Liver (tissue), 9 donors: ENCODE data around the gene GADD45GIP1. TPM values are rescaled to one million over a fixed set of nuclear protein-coding genes. Genes with fewer than 3 reads are reported as not detected.

Experiments
- DNase-seq: peaks from one replicate; pipeline ENCODE4 v3.0.0-alpha.2; 2017; ENCODE audit warnings: low spot score
- H3K27ac ChIP-seq, 2 donors: one replicate each; pipeline ENCODE4 v1.7.0; 2013; ENCODE audit warnings: inconsistent platforms in 2 of 2, low read length in 2 of 2, control low read depth in 1 of 2, low read depth in 1 of 2, mild to moderate bottlenecking in 1 of 2
- H3K27me3 ChIP-seq, 4 donors: one replicate each; pipeline versions ENCODE4 v1.6.1 to v1.7.0; 2013; ENCODE audit warnings: low read length in 3 of 4, inconsistent platforms in 1 of 4, mild to moderate bottlenecking in 1 of 4, moderate library complexity in 1 of 4; ENCODE audit not compliant: control insufficient read depth in 4 of 4, insufficient read depth in 4 of 4
- H3K36me3 ChIP-seq, 4 donors: one replicate each; pipeline versions ENCODE4 v1.6.1 to v1.7.0; 2013; ENCODE audit warnings: low read length in 3 of 4, mild to moderate bottlenecking in 3 of 4, low read depth in 1 of 4, moderate library complexity in 1 of 4; ENCODE audit not compliant: control insufficient read depth in 4 of 4, insufficient read depth in 3 of 4
- H3K4me1 ChIP-seq, 4 donors: one replicate each; pipeline versions ENCODE4 v1.6.1 to v1.7.0; 2013; ENCODE audit warnings: low read length in 3 of 4, mild to moderate bottlenecking in 3 of 4, moderate library complexity in 1 of 4; ENCODE audit not compliant: control insufficient read depth in 4 of 4, insufficient read depth in 4 of 4
- H3K4me3 ChIP-seq, 3 donors: one replicate each; pipeline versions ENCODE4 v1.6.1 to v1.7.0; 2013; ENCODE audit warnings: low read length in 3 of 3, control low read depth in 1 of 3, low read depth in 1 of 3, mild to moderate bottlenecking in 1 of 3
- H3K9ac ChIP-seq, 2 donors: one replicate each; pipeline ENCODE4 v1.7.0; 2013; ENCODE audit warnings: low read length in 2 of 2, mild to moderate bottlenecking in 2 of 2, moderate library complexity in 2 of 2, control low read depth in 1 of 2, low read depth in 1 of 2
- H3K9me3 ChIP-seq, 4 donors: one replicate each; pipeline versions ENCODE4 v1.6.1 to v1.7.0; 2013; ENCODE audit warnings: low read length in 3 of 4; ENCODE audit not compliant: control insufficient read depth in 4 of 4
- ATF3 ChIP-seq: IDR thresholded peaks from 2 replicates; pipeline ENCODE4 v1.6.1; 2016; ENCODE audit warnings: antibody characterized with exemption
- EGR1 ChIP-seq, 2 donors: IDR thresholded peaks; 2 replicates each; pipeline ENCODE4 v1.6.1; 2016 to 2018; ENCODE audit warnings: antibody characterized with exemption in 2 of 2, low read depth in 2 of 2
- FOXA1 ChIP-seq: IDR thresholded peaks from 2 replicates; pipeline ENCODE4 v1.6.1; 2016; ENCODE audit warnings: antibody characterized with exemption
- FOXA2 ChIP-seq: IDR thresholded peaks from 2 replicates; pipeline ENCODE4 v1.6.1; 2016; ENCODE audit warnings: antibody characterized with exemption
- GABPA ChIP-seq, 2 donors: IDR thresholded peaks in 1 of 2; conservative IDR thresholded peaks in 1 of 2; 2 replicates each; pipeline ENCODE4 v1.6.1; 2016; ENCODE audit warnings: antibody characterized with exemption in 2 of 2, mild to moderate bottlenecking in 1 of 2, moderate library complexity in 1 of 2
- HNF4A ChIP-seq, 2 donors: conservative IDR thresholded peaks; 2 replicates each; pipeline ENCODE4 v1.6.1; 2016; ENCODE audit warnings: antibody characterized with exemption in 2 of 2, mild to moderate bottlenecking in 2 of 2
- HNF4G ChIP-seq: IDR thresholded peaks from 2 replicates; pipeline ENCODE4 v1.6.1; 2016; ENCODE audit warnings: antibody characterized with exemption
- JUND ChIP-seq, 2 donors: IDR thresholded peaks; 2 replicates each; pipeline ENCODE4 v1.6.1; 2016; ENCODE audit warnings: antibody characterized with exemption in 2 of 2
- MAX ChIP-seq: IDR thresholded peaks from 2 replicates; pipeline ENCODE4 v1.6.1; 2016; ENCODE audit warnings: antibody characterized with exemption
- NR2F2 ChIP-seq: IDR thresholded peaks from 2 replicates; pipeline ENCODE4 v1.6.1; 2016; ENCODE audit warnings: antibody characterized with exemption
- RAD21 ChIP-seq, 2 donors: IDR thresholded peaks; 2 replicates each; pipeline ENCODE4 v1.6.1; 2016; ENCODE audit warnings: antibody characterized with exemption in 2 of 2, mild to moderate bottlenecking in 2 of 2
- RXRA ChIP-seq, 2 donors: IDR thresholded peaks; 2 replicates each; pipeline ENCODE4 v1.6.1; 2017 to 2018; ENCODE audit warnings: antibody characterized with exemption in 2 of 2, mild to moderate bottlenecking in 1 of 2
- SP1 ChIP-seq: IDR thresholded peaks from 2 replicates; pipeline ENCODE4 v1.6.1; 2018; ENCODE audit warnings: antibody characterized with exemption, mild to moderate bottlenecking
- TAF1 ChIP-seq: conservative IDR thresholded peaks from 2 replicates; pipeline ENCODE4 v1.6.1; 2016; ENCODE audit warnings: antibody characterized with exemption, mild to moderate bottlenecking
- YY1 ChIP-seq: IDR thresholded peaks from 2 replicates; pipeline ENCODE4 v1.6.1; 2016; ENCODE audit warnings: antibody characterized with exemption, mild to moderate bottlenecking
- WGBS: extraction: QIAGEN DNeasy Blood & Tissue Kit; methylation state at CpG from one replicate; pipeline ENCODE4 v1.1.7; 2013; 5-methylcytosine and 5-hydroxymethylcytosine counted together
- polyA plus RNA-seq, 2 donors: library from polyadenylated mRNA; stranded (reverse) in 1 of 2; unstranded in 1 of 2; fragments of 200-250 nt in 1 of 2; fragments of >200 nt in 1 of 2; fragmentation: Nextera tagmentation in 1 of 2; extraction: Ambion mirVana in 1 of 2; gene quantifications; one replicate each; pipeline versions ENCODE4 v1.2.1 to v1.2.3, GENCODE V29; 2013 to 2015
- total RNA-seq, 2 donors: library from RNA; depleted of rRNA; stranded (reverse); fragments of >200 nt; gene quantifications; one replicate each; pipeline ENCODE4 v1.2.3, GENCODE V29; 2014
- TF ChIP-seq, protein P1 (sequence below): IDR thresholded peaks from 2 replicates; pipeline ENCODE4 v1.6.1; 2016; ENCODE audit warnings: antibody characterized with exemption
- TF ChIP-seq, protein P2 (sequence below): IDR thresholded peaks from 2 replicates; pipeline ENCODE4 v1.6.1; 2016; ENCODE audit warnings: antibody characterized with exemption, mild to moderate bottlenecking
- TF ChIP-seq, protein P3 (sequence below): fragments of 150-350 bp; IDR thresholded peaks from 2 replicates; pipeline ENCODE4 v1.5.1; 2017; ENCODE audit warnings: improper control_type of control experiment, low read depth, low read length; ENCODE audit not compliant: missing input control
- donor health status: healthy.
- donor health status: healthy.
- donor health status: healthy.
- donor health status: healthy.
- donor health status: healthy.

The GADD45GIP1 gene
- total and polyA plus RNA-seq, 4 donors, result 8.4 to 54.2 (median 22.9) TPM

DNA sequence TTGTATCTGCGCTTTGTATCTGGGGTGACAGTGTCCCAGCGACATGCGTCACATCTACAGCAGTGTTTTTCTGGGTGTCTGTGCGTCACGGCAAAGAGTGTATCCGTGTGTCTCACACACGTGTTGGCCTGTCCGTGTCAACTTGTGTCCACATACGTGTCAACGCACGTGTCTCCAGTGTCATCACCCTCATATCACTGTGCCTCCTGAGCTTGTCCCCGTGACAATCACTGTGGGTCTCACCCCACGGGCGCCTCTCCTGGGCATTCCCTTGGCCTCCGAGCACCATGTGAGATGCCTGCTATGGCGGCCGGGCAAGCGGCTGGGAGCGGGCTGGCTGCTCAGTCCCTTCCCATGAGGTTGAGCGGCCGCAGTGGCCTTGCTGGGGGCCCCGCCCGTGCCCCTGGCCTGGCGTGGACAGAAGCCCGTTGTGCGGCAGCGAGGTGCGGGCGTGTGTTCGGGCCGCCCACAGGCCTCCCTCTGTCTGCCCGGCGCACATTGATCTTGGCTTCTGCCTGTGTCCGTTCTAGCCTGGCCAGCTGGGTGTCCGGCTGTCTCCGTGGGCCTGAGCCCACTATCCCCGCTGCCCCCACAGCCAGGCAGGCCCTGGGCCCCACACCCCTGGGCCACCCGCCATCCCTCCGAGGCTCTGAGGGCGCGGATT, 44.6 kb upstream of the GADD45GIP1 start:
- Histone ChIP-seq H3K4me1 (peaks cover 11 to 50% (median 25%) of the 10 kb centered on the region in 4 donors), H3K27ac (peak overlapping the region; percentile 50 to 63), H3K36me3 (peaks cover 0 to 3% (median 0%) of the 10 kb centered on the region in 4 donors), H3K4me3 (peak overlapping the region in 1 of 3 donors; percentile 33), H3K27me3 (no peaks in the 10 kb centered on the region), H3K9me3 (no peaks in the 10 kb centered on the region), H3K9ac (no peak overlapping the region)
- TF ChIP-seq, protein P1, sequence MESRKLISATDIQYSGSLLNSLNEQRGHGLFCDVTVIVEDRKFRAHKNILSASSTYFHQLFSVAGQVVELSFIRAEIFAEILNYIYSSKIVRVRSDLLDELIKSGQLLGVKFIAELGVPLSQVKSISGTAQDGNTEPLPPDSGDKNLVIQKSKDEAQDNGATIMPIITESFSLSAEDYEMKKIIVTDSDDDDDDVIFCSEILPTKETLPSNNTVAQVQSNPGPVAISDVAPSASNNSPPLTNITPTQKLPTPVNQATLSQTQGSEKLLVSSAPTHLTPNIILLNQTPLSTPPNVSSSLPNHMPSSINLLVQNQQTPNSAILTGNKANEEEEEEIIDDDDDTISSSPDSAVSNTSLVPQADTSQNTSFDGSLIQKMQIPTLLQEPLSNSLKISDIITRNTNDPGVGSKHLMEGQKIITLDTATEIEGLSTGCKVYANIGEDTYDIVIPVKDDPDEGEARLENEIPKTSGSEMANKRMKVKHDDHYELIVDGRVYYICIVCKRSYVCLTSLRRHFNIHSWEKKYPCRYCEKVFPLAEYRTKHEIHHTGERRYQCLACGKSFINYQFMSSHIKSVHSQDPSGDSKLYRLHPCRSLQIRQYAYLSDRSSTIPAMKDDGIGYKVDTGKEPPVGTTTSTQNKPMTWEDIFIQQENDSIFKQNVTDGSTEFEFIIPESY, result no peak
- TF ChIP-seq HNF4G, result no peak
- TF ChIP-seq EGR1 (IDR thresholded peaks at IDR 0.05; ENCODE audit: low read depth in 2 of 2), result no peak
- no peak for TF ChIP-seq MAX
- no peak for TF ChIP-seq NR2F2
- no peak for TF ChIP-seq SP1
- TF ChIP-seq HNF4A (conservative IDR thresholded peaks at IDR 0.05), result no peak
- TF ChIP-seq FOXA1, result no peak
- TF ChIP-seq ATF3, result no peak
- no peak for TF ChIP-seq RAD21 (IDR thresholded peaks at IDR 0.05)
- DNase-seq, result no peak
- WGBS, result 52% methylated on average over 41 of the region's 41 CpGs

- DNase-seq, result no peak
- Histone ChIP-seq H3K27me3 (no peaks in the 10 kb centered on the region), H3K4me1 (peaks cover 9 to 47% (median 23%) of the 10 kb centered on the region in 4 donors), H3K36me3 (peaks cover 0 to 3% (median 0%) of the 10 kb centered on the region in 4 donors), H3K9ac (no peak overlapping the region), H3K9me3 (no peaks in the 10 kb centered on the region), H3K4me3 (no peak overlapping the region), H3K27ac (no peak overlapping the region)
- TF ChIP-seq, protein P2, sequence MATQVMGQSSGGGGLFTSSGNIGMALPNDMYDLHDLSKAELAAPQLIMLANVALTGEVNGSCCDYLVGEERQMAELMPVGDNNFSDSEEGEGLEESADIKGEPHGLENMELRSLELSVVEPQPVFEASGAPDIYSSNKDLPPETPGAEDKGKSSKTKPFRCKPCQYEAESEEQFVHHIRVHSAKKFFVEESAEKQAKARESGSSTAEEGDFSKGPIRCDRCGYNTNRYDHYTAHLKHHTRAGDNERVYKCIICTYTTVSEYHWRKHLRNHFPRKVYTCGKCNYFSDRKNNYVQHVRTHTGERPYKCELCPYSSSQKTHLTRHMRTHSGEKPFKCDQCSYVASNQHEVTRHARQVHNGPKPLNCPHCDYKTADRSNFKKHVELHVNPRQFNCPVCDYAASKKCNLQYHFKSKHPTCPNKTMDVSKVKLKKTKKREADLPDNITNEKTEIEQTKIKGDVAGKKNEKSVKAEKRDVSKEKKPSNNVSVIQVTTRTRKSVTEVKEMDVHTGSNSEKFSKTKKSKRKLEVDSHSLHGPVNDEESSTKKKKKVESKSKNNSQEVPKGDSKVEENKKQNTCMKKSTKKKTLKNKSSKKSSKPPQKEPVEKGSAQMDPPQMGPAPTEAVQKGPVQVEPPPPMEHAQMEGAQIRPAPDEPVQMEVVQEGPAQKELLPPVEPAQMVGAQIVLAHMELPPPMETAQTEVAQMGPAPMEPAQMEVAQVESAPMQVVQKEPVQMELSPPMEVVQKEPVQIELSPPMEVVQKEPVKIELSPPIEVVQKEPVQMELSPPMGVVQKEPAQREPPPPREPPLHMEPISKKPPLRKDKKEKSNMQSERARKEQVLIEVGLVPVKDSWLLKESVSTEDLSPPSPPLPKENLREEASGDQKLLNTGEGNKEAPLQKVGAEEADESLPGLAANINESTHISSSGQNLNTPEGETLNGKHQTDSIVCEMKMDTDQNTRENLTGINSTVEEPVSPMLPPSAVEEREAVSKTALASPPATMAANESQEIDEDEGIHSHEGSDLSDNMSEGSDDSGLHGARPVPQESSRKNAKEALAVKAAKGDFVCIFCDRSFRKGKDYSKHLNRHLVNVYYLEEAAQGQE, result no peak
- TF ChIP-seq FOXA2 (no peak), TAF1 (no peak), SP1 (no peak), RAD21 (IDR thresholded peaks at IDR 0.05) (no peak), NR2F2 (no peak), ATF3 (no peak), GABPA (IDR thresholded peaks at IDR 0.05 in 1 of 2, conservative IDR thresholded peaks at IDR 0.05 in 1 of 2) (no peak), EGR1 (IDR thresholded peaks at IDR 0.05; ENCODE audit: low read depth in 2 of 2) (no peak), JUND (IDR thresholded peaks at IDR 0.05) (no peak), MAX (no peak), FOXA1 (no peak), HNF4A (conservative IDR thresholded peaks at IDR 0.05) (no peak), HNF4G (no peak), YY1 (no peak), RXRA (IDR thresholded peaks at IDR 0.05) (no peak)
- TF ChIP-seq, protein P3, sequence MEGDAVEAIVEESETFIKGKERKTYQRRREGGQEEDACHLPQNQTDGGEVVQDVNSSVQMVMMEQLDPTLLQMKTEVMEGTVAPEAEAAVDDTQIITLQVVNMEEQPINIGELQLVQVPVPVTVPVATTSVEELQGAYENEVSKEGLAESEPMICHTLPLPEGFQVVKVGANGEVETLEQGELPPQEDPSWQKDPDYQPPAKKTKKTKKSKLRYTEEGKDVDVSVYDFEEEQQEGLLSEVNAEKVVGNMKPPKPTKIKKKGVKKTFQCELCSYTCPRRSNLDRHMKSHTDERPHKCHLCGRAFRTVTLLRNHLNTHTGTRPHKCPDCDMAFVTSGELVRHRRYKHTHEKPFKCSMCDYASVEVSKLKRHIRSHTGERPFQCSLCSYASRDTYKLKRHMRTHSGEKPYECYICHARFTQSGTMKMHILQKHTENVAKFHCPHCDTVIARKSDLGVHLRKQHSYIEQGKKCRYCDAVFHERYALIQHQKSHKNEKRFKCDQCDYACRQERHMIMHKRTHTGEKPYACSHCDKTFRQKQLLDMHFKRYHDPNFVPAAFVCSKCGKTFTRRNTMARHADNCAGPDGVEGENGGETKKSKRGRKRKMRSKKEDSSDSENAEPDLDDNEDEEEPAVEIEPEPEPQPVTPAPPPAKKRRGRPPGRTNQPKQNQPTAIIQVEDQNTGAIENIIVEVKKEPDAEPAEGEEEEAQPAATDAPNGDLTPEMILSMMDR, result no peak
- TF ChIP-seq, protein P1, result no peak
- 95% methylated on average over 19 of the region's 19 CpGs for WGBS
These were observed 44.1 kb upstream of the GADD45GIP1 start for GRCh38 chr19:13001166-13001501.
